Suprapubic skin (tissue), 4 donors: Measurements from ENCODE around the gene FAM241A. TPM values are rescaled to one million over a fixed set of nuclear protein-coding genes. Genes with fewer than 3 reads are reported as not detected.
"Not testable (repeated sequence)": the region's sequence is repeated elsewhere in the genome, so short reads cannot be mapped to it uniquely, and the experiment has no call there.

Experiments
- DNase-seq, 2 donors: peaks; one replicate each; pipeline ENCODE4 v3.0.0-alpha.2; 2019; ENCODE audit warnings: low spot score in 2 of 2
- H3K27ac ChIP-seq: fragments of 200-600 bp; sonication (generic); one replicate; pipeline ENCODE4 v1.5.1; 2019
- H3K27me3 ChIP-seq: fragments of 200-600 bp; sonication (generic); one replicate; pipeline ENCODE4 v1.5.1; 2019
- H3K36me3 ChIP-seq: fragments of 200-600 bp; sonication (generic); one replicate; pipeline ENCODE4 v1.5.1; 2019
- H3K4me1 ChIP-seq: fragments of 200-600 bp; sonication (generic); one replicate; pipeline ENCODE4 v1.5.1; 2019
- H3K4me3 ChIP-seq: fragments of 200-600 bp; sonication (generic); one replicate; pipeline ENCODE4 v1.5.1; 2019; ENCODE audit warnings: mild to moderate bottlenecking
- H3K9me3 ChIP-seq: fragments of 200-600 bp; sonication (generic); one replicate; pipeline ENCODE4 v1.5.1; 2019
- EP300 ChIP-seq: sonication (generic); formaldehyde crosslinking; IDR thresholded peaks from one replicate; pipeline ENCODE4 v1.6.1; 2017; ENCODE audit warnings: antibody characterized with exemption
- POLR2A ChIP-seq, 2 donors: fragments of 450-650 bp; IDR thresholded peaks; one replicate each; pipeline ENCODE4 v1.6.1; 2017; ENCODE audit warnings: antibody characterized with exemption in 2 of 2, mild to moderate bottlenecking in 2 of 2, moderate library complexity in 2 of 2
- POLR2AphosphoS5 ChIP-seq, 3 donors: sonication (generic); formaldehyde crosslinking; IDR thresholded peaks; one replicate each; pipeline ENCODE4 v1.6.1; 2017; ENCODE audit warnings: antibody characterized with exemption in 3 of 3
- WGBS: methylation state at CpG from one replicate; pipeline ENCODE4 v1.1.5; 2018; 5-methylcytosine and 5-hydroxymethylcytosine counted together
- total RNA-seq, 4 donors: library from RNA; depleted of rRNA; stranded (reverse); fragments of >200 nt; gene quantifications; one replicate each; pipeline ENCODE4 v1.1.0, GENCODE V29; 2016
- TF ChIP-seq, protein P1 (sequence below), 2 donors: fragments of 200-600 bp in 1 of 2; fragments of 450-650 bp in 1 of 2; sonication (generic) in 1 of 2; IDR thresholded peaks; one replicate each; pipeline ENCODE4 v1.5.1; 2016 to 2019; ENCODE audit warnings: antibody characterized with exemption in 2 of 2, mild to moderate bottlenecking in 1 of 2, moderate library complexity in 1 of 2

FAM241A gene
- total RNA-seq, 4 donors from 2014 or later = 2.8 to 3.7 (median 3.4) TPM

DNA sequence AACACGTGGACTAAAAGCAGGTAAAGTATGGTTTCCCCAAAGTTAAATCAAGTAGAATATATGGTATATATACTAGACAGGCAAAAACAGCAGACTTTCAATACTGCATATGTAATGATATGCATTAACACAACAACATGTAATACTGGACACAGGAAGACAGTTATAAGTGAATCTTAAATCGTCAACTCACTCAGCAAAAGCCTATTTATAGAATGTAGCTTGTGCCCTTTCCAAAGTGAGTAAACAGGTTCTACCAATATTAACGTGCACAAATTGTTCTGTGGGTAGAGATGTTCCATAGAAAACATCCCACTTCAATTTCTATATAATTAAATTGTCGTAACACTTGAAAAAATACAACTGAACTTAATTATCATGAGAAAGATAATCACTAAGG lies 30.6 kb downstream of the FAM241A start:
- TF ChIP-seq, protein P1, sequence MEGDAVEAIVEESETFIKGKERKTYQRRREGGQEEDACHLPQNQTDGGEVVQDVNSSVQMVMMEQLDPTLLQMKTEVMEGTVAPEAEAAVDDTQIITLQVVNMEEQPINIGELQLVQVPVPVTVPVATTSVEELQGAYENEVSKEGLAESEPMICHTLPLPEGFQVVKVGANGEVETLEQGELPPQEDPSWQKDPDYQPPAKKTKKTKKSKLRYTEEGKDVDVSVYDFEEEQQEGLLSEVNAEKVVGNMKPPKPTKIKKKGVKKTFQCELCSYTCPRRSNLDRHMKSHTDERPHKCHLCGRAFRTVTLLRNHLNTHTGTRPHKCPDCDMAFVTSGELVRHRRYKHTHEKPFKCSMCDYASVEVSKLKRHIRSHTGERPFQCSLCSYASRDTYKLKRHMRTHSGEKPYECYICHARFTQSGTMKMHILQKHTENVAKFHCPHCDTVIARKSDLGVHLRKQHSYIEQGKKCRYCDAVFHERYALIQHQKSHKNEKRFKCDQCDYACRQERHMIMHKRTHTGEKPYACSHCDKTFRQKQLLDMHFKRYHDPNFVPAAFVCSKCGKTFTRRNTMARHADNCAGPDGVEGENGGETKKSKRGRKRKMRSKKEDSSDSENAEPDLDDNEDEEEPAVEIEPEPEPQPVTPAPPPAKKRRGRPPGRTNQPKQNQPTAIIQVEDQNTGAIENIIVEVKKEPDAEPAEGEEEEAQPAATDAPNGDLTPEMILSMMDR (IDR thresholded peaks at IDR 0.05) = no peak
- no peak for TF ChIP-seq POLR2AphosphoS5 (IDR thresholded peaks at IDR 0.05)
- no peak for TF ChIP-seq EP300
- no peak for TF ChIP-seq POLR2A (IDR thresholded peaks at IDR 0.05)
- WGBS = 62% methylated on average over 4 of the region's 4 CpGs
- H3K4me1 ChIP-seq = no peaks in the 10 kb centered on the region
- no peak overlapping the region for H3K27ac ChIP-seq
- H3K27me3 ChIP-seq = no peaks in the 10 kb centered on the region
- no peaks in the 10 kb centered on the region for H3K9me3 ChIP-seq
- no peak overlapping the region for H3K4me3 ChIP-seq
- H3K36me3 ChIP-seq = no peaks in the 10 kb centered on the region
- DNase-seq = no peak

DNA sequence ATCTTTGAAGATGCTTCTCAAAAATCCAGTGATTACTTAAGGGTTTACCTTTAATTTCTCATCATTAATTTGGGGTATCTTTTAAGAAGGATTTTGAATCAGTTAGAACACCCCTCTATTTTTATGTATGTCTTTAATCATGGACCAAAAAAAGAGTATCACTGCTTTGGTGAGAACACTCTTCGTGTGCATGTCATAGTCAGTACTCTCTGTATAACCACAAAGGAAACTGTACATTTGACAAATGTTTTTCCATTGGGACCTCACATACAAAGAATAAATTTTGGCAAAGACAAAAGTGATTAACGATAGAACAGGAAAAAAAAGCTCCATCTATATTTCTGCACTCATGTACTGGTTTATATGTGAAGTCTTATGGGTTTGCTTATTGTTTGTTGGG lies 31.3 kb downstream of the FAM241A start:
- H3K27me3 ChIP-seq = no peaks in the 10 kb centered on the region
- TF ChIP-seq EP300 (no peak), POLR2AphosphoS5 (IDR thresholded peaks at IDR 0.05) (no peak), POLR2A (IDR thresholded peaks at IDR 0.05) (no peak)
- TF ChIP-seq, protein P1 (IDR thresholded peaks at IDR 0.05) = no peak
- WGBS = 54% methylated on average over 2 of the region's 2 CpGs

DNA sequence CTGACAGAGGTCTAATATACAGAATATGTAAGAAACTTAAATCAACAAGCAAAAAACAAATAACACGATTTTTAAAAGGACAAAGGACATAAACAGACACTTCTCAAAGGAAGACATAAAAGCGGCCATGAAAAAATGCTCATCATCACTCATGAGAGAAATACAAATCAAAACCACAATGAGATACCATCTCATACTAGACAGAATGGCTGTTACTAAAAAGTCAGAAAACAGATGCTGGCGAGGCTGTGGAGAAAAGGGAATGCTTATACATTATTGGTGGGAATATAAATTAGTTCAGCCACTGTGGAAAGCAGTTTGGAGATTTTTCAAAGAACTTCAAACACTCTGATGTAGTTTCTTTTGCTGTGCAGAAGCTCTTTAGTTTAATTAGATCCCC lies 33.5 kb downstream of the FAM241A start:
- H3K27me3 ChIP-seq, H3K4me3 ChIP-seq, H3K36me3 ChIP-seq, H3K9me3 ChIP-seq, H3K27ac ChIP-seq, H3K4me1 ChIP-seq, DNase-seq: not testable (repeated sequence)
- WGBS = 85% methylated on average over 3 of the region's 3 CpGs

More for the DNA sequence above, 31.3 kb downstream of the FAM241A start:
- H3K27ac ChIP-seq = no peak overlapping the region
- no peaks in the 10 kb centered on the region for H3K36me3 ChIP-seq
- H3K4me3 ChIP-seq = no peak overlapping the region
- H3K4me1 ChIP-seq = no peaks in the 10 kb centered on the region
- no peak for DNase-seq
- no peaks in the 10 kb centered on the region for H3K9me3 ChIP-seq

DNA sequence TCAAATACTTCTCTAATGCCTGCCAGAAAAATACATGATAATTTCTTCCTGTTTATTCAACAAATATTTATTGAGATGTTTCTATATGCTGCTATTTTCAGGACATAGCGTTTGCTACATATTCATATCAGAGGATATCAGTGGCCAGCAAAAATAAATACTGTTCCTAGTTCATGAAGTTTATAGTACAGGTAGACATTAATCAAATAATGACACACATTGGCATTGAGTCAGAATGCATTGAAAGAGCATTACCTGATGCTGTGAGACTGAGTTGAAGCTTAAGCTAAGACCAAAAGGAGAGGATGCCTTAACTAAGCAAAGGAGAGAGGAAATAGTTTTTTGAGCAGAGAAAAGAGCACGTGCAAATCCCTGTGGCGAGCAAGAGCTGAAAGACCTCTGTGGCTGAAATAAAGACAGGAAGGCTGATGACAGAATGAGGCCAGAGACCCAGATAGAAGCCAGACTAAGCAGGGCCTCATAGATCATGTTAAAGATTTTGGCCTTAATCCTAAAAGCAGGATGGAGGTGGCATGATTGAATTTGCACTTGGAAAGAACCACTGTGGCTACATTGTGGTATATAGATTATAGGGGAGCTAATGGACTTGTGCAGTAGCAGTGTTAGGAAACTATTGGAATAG lies 36.2 kb downstream of the FAM241A start:
- no peak for DNase-seq
- TF ChIP-seq EP300 (no peak), POLR2A (IDR thresholded peaks at IDR 0.05) (no peak), POLR2AphosphoS5 (IDR thresholded peaks at IDR 0.05) (no peak)
- TF ChIP-seq, protein P1 (IDR thresholded peaks at IDR 0.05) = no peak

DNA sequence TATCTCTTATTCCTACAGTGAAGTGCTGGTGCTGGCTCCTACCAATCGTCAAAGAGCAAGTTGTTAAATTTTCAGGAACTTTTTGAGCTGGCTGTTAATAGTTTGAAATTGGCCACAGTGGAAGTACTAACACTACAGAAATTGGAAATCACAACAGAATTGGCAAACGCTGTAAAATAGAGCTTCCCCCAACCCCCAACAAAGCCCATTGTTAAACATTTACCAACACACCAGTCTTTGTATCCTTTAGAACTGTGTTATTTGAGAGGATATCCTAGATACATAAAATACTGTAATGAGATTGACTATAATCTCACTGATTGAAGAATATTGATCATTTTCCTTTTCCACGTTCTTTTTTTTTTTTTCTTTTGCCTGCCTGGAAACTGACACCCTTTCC lies 37.4 kb downstream of the FAM241A start:
- DNase-seq = no peak
- 79% methylated on average over 3 of the region's 3 CpGs for WGBS
- H3K27me3 ChIP-seq = no peaks in the 10 kb centered on the region
- TF ChIP-seq, protein P1 (IDR thresholded peaks at IDR 0.05) = no peak
- TF ChIP-seq POLR2A (IDR thresholded peaks at IDR 0.05) (no peak), EP300 (no peak), POLR2AphosphoS5 (IDR thresholded peaks at IDR 0.05) (no peak)
- H3K36me3 ChIP-seq = no peaks in the 10 kb centered on the region
- H3K4me3 ChIP-seq = no peak overlapping the region
- H3K4me1 ChIP-seq = no peaks in the 10 kb centered on the region
- no peak overlapping the region for H3K27ac ChIP-seq
- H3K9me3 ChIP-seq = no peaks in the 10 kb centered on the region

More for the DNA sequence above, 36.2 kb downstream of the FAM241A start:
- Histone ChIP-seq H3K27me3 (no peaks in the 10 kb centered on the region), H3K4me3 (no peak overlapping the region), H3K36me3 (no peaks in the 10 kb centered on the region), H3K4me1 (no peaks in the 10 kb centered on the region), H3K9me3 (no peaks in the 10 kb centered on the region), H3K27ac (no peak overlapping the region)
- WGBS = 75% methylated on average over 3 of the region's 3 CpGs

DNA sequence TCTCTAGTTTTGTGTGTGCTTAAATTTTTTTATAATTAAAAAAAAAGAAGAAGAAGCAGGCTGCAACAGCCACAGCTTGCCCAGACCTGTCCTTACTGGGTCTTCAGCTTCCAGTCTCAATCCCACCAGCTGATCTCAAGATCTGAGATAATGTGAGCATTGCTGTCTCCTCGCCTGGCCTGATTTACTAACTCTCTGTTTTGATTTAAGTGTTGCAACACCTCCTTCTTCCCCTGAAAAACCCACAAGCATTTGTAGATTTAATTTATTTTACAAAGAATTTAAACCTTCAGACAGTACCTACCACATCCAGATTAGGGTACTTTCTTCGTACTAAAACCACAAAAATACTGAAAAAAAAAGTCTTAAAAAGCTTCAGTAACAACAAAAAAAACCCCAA lies 38.0 kb downstream of the FAM241A start:
- no peaks in the 10 kb centered on the region for H3K27me3 ChIP-seq
- TF ChIP-seq POLR2AphosphoS5 (IDR thresholded peaks at IDR 0.05) = no peak
- TF ChIP-seq, protein P1 (IDR thresholded peaks at IDR 0.05) = no peak
- no peak for TF ChIP-seq EP300
- no peak for TF ChIP-seq POLR2A (IDR thresholded peaks at IDR 0.05)
- 72% methylated on average over 2 of the region's 2 CpGs for WGBS

More for the DNA sequence above, 38.0 kb downstream of the FAM241A start:
- Histone ChIP-seq H3K36me3 (no peaks in the 10 kb centered on the region), H3K9me3 (no peaks in the 10 kb centered on the region), H3K27ac (no peak overlapping the region), H3K4me3 (no peak overlapping the region), H3K4me1 (no peaks in the 10 kb centered on the region)
- DNase-seq = no peak
